HCT116 (cell line): ENCODE measurements around the gene SCPEP1. TPM values are rescaled to one million over a fixed set of nuclear protein-coding genes. Genes with fewer than 3 reads are reported as not detected.

Source experiments
- ATAC-seq: fragments of 200-7000 bp; cut with Tn5 transposase; 2 replicates; pipeline ENCODE4 v1.9.1; 2020; ENCODE audit warnings: mild to moderate bottlenecking, moderate library complexity
- Bru-seq: library from RNA; stranded (reverse); fragments of 400-500 nt; gene quantifications from one replicate; lab custom pipeline; 2021; lab: Mats Ljungman, UMichigan
- BruChase-seq, 2 experiments: library from RNA; stranded (reverse); fragments of 400-500 nt; gene quantifications; one replicate each; lab custom pipeline; 2021; lab: Mats Ljungman, UMichigan
- BruUV-seq: library from RNA; stranded (reverse); fragments of 400-500 nt; replicated peaks from 2 replicates; lab custom pipeline; 2021; lab: Mats Ljungman, UMichigan
- CTCF ChIA-PET: fragments of 300-600 bp; sonication (Branson Sonifier 250); formaldehyde crosslinking; loops from one replicate; lab custom pipeline; 2021; ENCODE audit warnings: antibody characterized with exemption; lab: Charles Lee
- POLR2A ChIA-PET: fragments of 300-600, 350-600 bp; sonication (Branson Sonifier 250); formaldehyde crosslinking; loops from one replicate; lab custom pipeline; 2021; ENCODE audit warnings: antibody characterized with exemption; lab: Charles Lee
- RAD21 ChIA-PET, 2 experiments: fragments of 300-600 bp; sonication (Branson Sonifier 250); formaldehyde crosslinking; loops; one replicate each; lab custom pipeline; 2023; ENCODE audit warnings: low total read pairs in 2 of 2; ENCODE audit not compliant: uncharacterized antibody in 2 of 2, unreplicated experiment in 2 of 2, low non-redundant PET in 1 of 2; lab: Charles Lee
- DNase-seq: peaks from one replicate; pipeline ENCODE4 v3.0.0-alpha.2; 2010; ENCODE audit warnings: low read depth, low spot score
- H2AFZ ChIP-seq: fragments of 200-600 bp; shearing (Covaris generic), sonication (generic); 2 replicates; pipeline ENCODE4 v1.6.1; 2017; ENCODE audit warnings: low read depth, mixed run types, mixed read lengths, antibody characterized with exemption, low read length; ENCODE audit not compliant: poor library complexity, severe bottlenecking
- H3K27ac ChIP-seq: 2 replicates; pipeline ENCODE4 v1.5.1; 2012; ENCODE audit warnings: low read depth, low read length
- H3K27me3 ChIP-seq: fragments of 200-600 bp; sonication (generic); 2 replicates; pipeline ENCODE4 v1.6.1; 2016; ENCODE audit warnings: mixed run types, low read length, mixed read lengths; ENCODE audit not compliant: insufficient read depth
- H3K36me3 ChIP-seq, 2 experiments: fragments of 200-500 bp in 1 of 2; fragments of 200-600 bp in 1 of 2; sonication (Bioruptor generic) in 1 of 2; sonication (generic) in 1 of 2; 2 replicates each; pipeline versions ENCODE4 v1.5.1 to v1.6.1; 2014 to 2016; ENCODE audit warnings: low read length in 2 of 2, inconsistent platforms in 1 of 2, mixed read lengths in 1 of 2, mixed run types in 1 of 2; ENCODE audit not compliant: insufficient read depth in 2 of 2, control insufficient read depth in 1 of 2
- H3K4me1 ChIP-seq, 2 experiments: fragments of 200-600 bp in 1 of 2; sonication (generic) in 1 of 2; 2 replicates each; pipeline versions ENCODE4 v1.5.1 to v1.6.1; 2012 to 2017; ENCODE audit warnings: low read length in 2 of 2, inconsistent platforms in 1 of 2, mild to moderate bottlenecking in 1 of 2, mixed read lengths in 1 of 2, mixed run types in 1 of 2, moderate library complexity in 1 of 2; ENCODE audit not compliant: insufficient read depth in 2 of 2, control insufficient read depth in 1 of 2
- H3K4me2 ChIP-seq: fragments of 200-600 bp; sonication (generic); 2 replicates; pipeline ENCODE4 v1.6.1; 2017; ENCODE audit warnings: mixed run types, low read length, mixed read lengths
- H3K4me3 ChIP-seq, 2 experiments: fragments of 200-600 bp in 1 of 2; sonication (generic) in 1 of 2; replicated peaks in 1 of 2; 2 replicates each; pipeline ENCODE4 v1.5.1; 2011 to 2016; ENCODE audit warnings: low read length in 2 of 2, control low read depth in 1 of 2, low read depth in 1 of 2, mild to moderate bottlenecking in 1 of 2, mixed read lengths in 1 of 2, mixed run types in 1 of 2
- H3K79me2 ChIP-seq: fragments of 200-600 bp; sonication (generic); 2 replicates; pipeline ENCODE4 v1.6.1; 2017; ENCODE audit warnings: mild to moderate bottlenecking, mixed run types, low read length, moderate library complexity, mixed read lengths; ENCODE audit not compliant: insufficient read depth
- H3K9ac ChIP-seq: fragments of 200-600 bp; sonication (generic); 2 replicates; pipeline ENCODE4 v1.6.1; 2016; ENCODE audit warnings: low read length, mixed read lengths
- H3K9me2 ChIP-seq: fragments of 200-600 bp; sonication (generic), shearing (Covaris generic); 2 replicates; pipeline ENCODE4 v1.6.1; 2017; ENCODE audit warnings: mixed run types, mild to moderate bottlenecking, moderate library complexity; ENCODE audit not compliant: insufficient read depth
- H3K9me3 ChIP-seq, 2 experiments: fragments of 200-500 bp in 1 of 2; fragments of 200-600 bp in 1 of 2; sonication (Bioruptor generic) in 1 of 2; sonication (generic) in 1 of 2; 2 replicates each; pipeline ENCODE4 v1.6.1; 2014 to 2017; ENCODE audit warnings: low read length in 2 of 2, mixed read lengths in 2 of 2, inconsistent platforms in 1 of 2, low read depth in 1 of 2, mild to moderate bottlenecking in 1 of 2, mixed run types in 1 of 2, moderate library complexity in 1 of 2; ENCODE audit not compliant: control insufficient read depth in 1 of 2, insufficient read depth in 1 of 2
- H4K20me1 ChIP-seq: fragments of 200-600 bp; sonication (generic), shearing (Covaris generic); 2 replicates; pipeline ENCODE4 v1.6.1; 2017; ENCODE audit warnings: mixed run types, mild to moderate bottlenecking, moderate library complexity; ENCODE audit not compliant: insufficient read depth
- CBX3 ChIP-seq: IDR thresholded peaks from 2 replicates; pipeline ENCODE4 v1.6.1; 2012; ENCODE audit warnings: low read depth
- CEBPB ChIP-seq: IDR thresholded peaks from 2 replicates; pipeline ENCODE4 v1.6.1; 2012; ENCODE audit warnings: low read depth
- EGR1 ChIP-seq: IDR thresholded peaks from 2 replicates; pipeline ENCODE4 v1.6.1; 2012; ENCODE audit warnings: low read depth
- ELF1 ChIP-seq: IDR thresholded peaks from 2 replicates; pipeline ENCODE4 v1.6.1; 2012; ENCODE audit warnings: low read depth, borderline replicate concordance
- EZH2 ChIP-seq: fragments of 200-600 bp; sonication (generic); IDR thresholded peaks from 2 replicates; pipeline ENCODE4 v1.6.1; 2017; ENCODE audit warnings: antibody characterized with exemption, mixed run types
- EZH2phosphoT487 ChIP-seq: fragments of 200-600 bp; IDR thresholded peaks from 2 replicates; pipeline ENCODE4 v1.6.1; 2018; ENCODE audit warnings: antibody characterized with exemption, borderline replicate concordance
- MAX ChIP-seq: IDR thresholded peaks from 2 replicates; pipeline ENCODE4 v1.6.1; 2012
- POLR2A ChIP-seq: IDR thresholded peaks from 2 replicates; pipeline ENCODE4 v1.7.0; 2011; ENCODE audit warnings: borderline replicate concordance; ENCODE audit not compliant: insufficient read depth, insufficient read length; ENCODE audit errors: extremely low read depth
- POLR2AphosphoS5 ChIP-seq: IDR thresholded peaks from 2 replicates; pipeline ENCODE4 v1.6.1; 2011; ENCODE audit warnings: mild to moderate bottlenecking, low read depth, low read length, moderate library complexity
- SIN3A ChIP-seq: IDR thresholded peaks from 2 replicates; pipeline ENCODE4 v1.6.1; 2012; ENCODE audit warnings: low read depth
- SP1 ChIP-seq: IDR thresholded peaks from 2 replicates; pipeline ENCODE4 v1.6.1; 2012; ENCODE audit warnings: low read depth
- TCF7L2 ChIP-seq: IDR thresholded peaks from 2 replicates; pipeline ENCODE4 v1.7.0; 2011; ENCODE audit warnings: borderline replicate concordance, inconsistent platforms; ENCODE audit not compliant: insufficient read depth, insufficient read length; ENCODE audit errors: extremely low read depth
- YY1 ChIP-seq: IDR thresholded peaks from 2 replicates; pipeline ENCODE4 v1.6.1; 2011; ENCODE audit warnings: low read length, low read depth, moderate library complexity, mild to moderate bottlenecking; ENCODE audit not compliant: insufficient replicate concordance; ENCODE audit errors: extremely low read depth
- ZBTB33 ChIP-seq: IDR thresholded peaks from 2 replicates; pipeline ENCODE4 v1.6.1; 2011; ENCODE audit warnings: mild to moderate bottlenecking, low read length, moderate library complexity; ENCODE audit not compliant: insufficient replicate concordance; ENCODE audit errors: extremely low read depth
- ZFX ChIP-seq: fragments of 450-650 bp; IDR thresholded peaks from 2 replicates; pipeline ENCODE4 v1.6.1; 2017
- intact Hi-C: fragments of 100-400 bp; cut with micrococcal nuclease; formaldehyde crosslinking; loops from 2 replicates; pipeline ENCODE4 v1.10.0; 2022
- long read RNA-seq: library from polyadenylated mRNA; unstranded; transcript quantifications from one replicate; pipeline ENCODE4 v2.0.0, GENCODE V29; 2021; ENCODE audit not compliant: unreplicated experiment
- polyA plus RNA-seq: library from polyadenylated mRNA; unstranded; fragments of >200 nt; gene quantifications from 2 replicates; pipeline ENCODE4 v1.2.1, GENCODE V29; 2012; ENCODE audit warnings: missing spikeins
- total RNA-seq: library from RNA; stranded (reverse); gene quantifications from one replicate; pipeline ENCODE4 v1.2.1, GENCODE V29; 2021; ENCODE audit not compliant: unreplicated experiment
- TF ChIP-seq, protein P1 (sequence below), 3 experiments: fragments of 200-600 bp in 1 of 3; sonication (generic) in 1 of 3; IDR thresholded peaks in 2 of 3; conservative IDR thresholded peaks in 1 of 3; 2 replicates each; pipeline ENCODE4 v1.5.1; 2012 to 2017; ENCODE audit warnings: low read depth in 2 of 3, low read length in 2 of 3, antibody characterized with exemption in 1 of 3, borderline replicate concordance in 1 of 3, control low read depth in 1 of 3, mild to moderate bottlenecking in 1 of 3, mixed read lengths in 1 of 3, mixed run types in 1 of 3, moderate library complexity in 1 of 3; ENCODE audit not compliant: insufficient read depth in 1 of 3

SCPEP1 gene, protein sequence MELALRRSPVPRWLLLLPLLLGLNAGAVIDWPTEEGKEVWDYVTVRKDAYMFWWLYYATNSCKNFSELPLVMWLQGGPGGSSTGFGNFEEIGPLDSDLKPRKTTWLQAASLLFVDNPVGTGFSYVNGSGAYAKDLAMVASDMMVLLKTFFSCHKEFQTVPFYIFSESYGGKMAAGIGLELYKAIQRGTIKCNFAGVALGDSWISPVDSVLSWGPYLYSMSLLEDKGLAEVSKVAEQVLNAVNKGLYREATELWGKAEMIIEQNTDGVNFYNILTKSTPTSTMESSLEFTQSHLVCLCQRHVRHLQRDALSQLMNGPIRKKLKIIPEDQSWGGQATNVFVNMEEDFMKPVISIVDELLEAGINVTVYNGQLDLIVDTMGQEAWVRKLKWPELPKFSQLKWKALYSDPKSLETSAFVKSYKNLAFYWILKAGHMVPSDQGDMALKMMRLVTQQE
- total RNA-seq (28.3 TPM), Bru-seq, nascent RNA (percentile 47 among the genes with signal in this experiment), BruChase-seq, experiment 1, labeled RNA remaining after a 6-hour chase (percentile 55 among the genes with signal in this experiment), BruChase-seq, experiment 2, labeled RNA remaining after a 2-hour chase (percentile 52 among the genes with signal in this experiment)
- 17.0 and 20.0 TPM in 2 replicates for polyA plus RNA-seq
- long read RNA-seq, transcript SCPEP1-201 (13 exons, 1,942 nt): major isoform, 58 of 64 reads
- long read RNA-seq, partial matches to known transcripts: 2 of 64 reads
- long read RNA-seq, other reads (novel, unspliced or antisense): 4 of 64 reads

- RAD21 ChIA-PET: no interaction called here
- Histone ChIP-seq H3K4me1 (peaks cover 8 to 14% of the 10 kb centered on the region in 2 experiments; a peak in 3 of 4 replicates), H3K4me2 (peak within 1 kb of the TSS; percentile 95), H3K4me3 (peak within 1 kb of the TSS; percentile 60 to 74), H3K9ac (peak within 1 kb of the TSS; percentile 60), H3K9me2 (no peaks in the 10 kb centered on the region), H3K27me3 (no peaks in the 10 kb centered on the region), H2AFZ (peak within 1 kb of the TSS; percentile 97), H3K36me3 (no peaks in the 10 kb centered on the region), H4K20me1 (no peaks in the 10 kb centered on the region), H3K27ac (no peak within 1 kb of the TSS)
- ATAC-seq (peak; percentile 94), DNase-seq (peak; percentile 60)
- intact Hi-C loops: no loop called here
- no TSS peak for BruUV-seq
- POLR2A ChIA-PET: interaction anchor here (0.6 to 2.5 kb wide), 10 partner anchors 10 to 208 kb away, joined by 3 to 11 read pairs (median 4); partner anchors contain the start of genes COIL and TRIM25
- TF ChIP-seq TCF7L2 (no peak), ZFX (no peak), EZH2 (no peak), CBX3 (peak; percentile 45; the same call in 1 of the 2 replicates), EGR1 (no peak), ELF1 (no peak), CEBPB (no peak), POLR2AphosphoS5 (peak; percentile 84), SIN3A (peak; percentile 71), ZBTB33 (no peak), MAX (peak; percentile 72), POLR2A (peak; percentile 58), EZH2phosphoT487 (no peak), YY1 (peak; percentile 32), SP1 (peak; percentile 12; the same call in 1 of the 2 replicates)
- TF ChIP-seq, protein P1, sequence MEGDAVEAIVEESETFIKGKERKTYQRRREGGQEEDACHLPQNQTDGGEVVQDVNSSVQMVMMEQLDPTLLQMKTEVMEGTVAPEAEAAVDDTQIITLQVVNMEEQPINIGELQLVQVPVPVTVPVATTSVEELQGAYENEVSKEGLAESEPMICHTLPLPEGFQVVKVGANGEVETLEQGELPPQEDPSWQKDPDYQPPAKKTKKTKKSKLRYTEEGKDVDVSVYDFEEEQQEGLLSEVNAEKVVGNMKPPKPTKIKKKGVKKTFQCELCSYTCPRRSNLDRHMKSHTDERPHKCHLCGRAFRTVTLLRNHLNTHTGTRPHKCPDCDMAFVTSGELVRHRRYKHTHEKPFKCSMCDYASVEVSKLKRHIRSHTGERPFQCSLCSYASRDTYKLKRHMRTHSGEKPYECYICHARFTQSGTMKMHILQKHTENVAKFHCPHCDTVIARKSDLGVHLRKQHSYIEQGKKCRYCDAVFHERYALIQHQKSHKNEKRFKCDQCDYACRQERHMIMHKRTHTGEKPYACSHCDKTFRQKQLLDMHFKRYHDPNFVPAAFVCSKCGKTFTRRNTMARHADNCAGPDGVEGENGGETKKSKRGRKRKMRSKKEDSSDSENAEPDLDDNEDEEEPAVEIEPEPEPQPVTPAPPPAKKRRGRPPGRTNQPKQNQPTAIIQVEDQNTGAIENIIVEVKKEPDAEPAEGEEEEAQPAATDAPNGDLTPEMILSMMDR (IDR thresholded peaks at IDR 0.05 in 2 of 3, conservative IDR thresholded peaks at IDR 0.05 in 1 of 3; ENCODE audit: borderline replicate concordance in 1 of 3, insufficient read depth in 1 of 3, low read depth in 2 of 3, low read length in 2 of 3): no peak
- TF ChIP-seq, all 23 proteins: peak for 7
- H3K9me3 ChIP-seq: no peaks in the 10 kb centered on the region
- CTCF ChIA-PET: interaction anchor here (0.6 to 2.1 kb wide), 6 partner anchors 9 to 158 kb away, joined by 3 to 7 read pairs (median 3); partner anchors contain the start of genes AKAP1 and COIL
- H3K79me2 ChIP-seq: no peaks in the 10 kb centered on the region
Measured at GRCh38 chr17:56977673-56978395, at the start of gene SCPEP1. Gene SCPEP1 (plus strand): TSS chr17:56978131. CDS start chr17:56978160, 29 bp downstream.
